NCI-H460 (cell line): ENCODE results near the gene TFAP2D. TPM values are rescaled to one million over a fixed set of nuclear protein-coding genes. Genes with fewer than 3 reads are reported as not detected.

Experiments used
- DNase-seq: peaks from one replicate; pipeline ENCODE4 v3.0.0-alpha.2; 2016; ENCODE audit warnings: low read depth; ENCODE audit errors: extremely low read depth
- total RNA-seq: library from RNA; depleted of rRNA; stranded (reverse); fragments of >200 nt; shearing (Covaris generic); gene quantifications from 2 replicates; pipeline ENCODE4 v1.2.3, GENCODE V29; 2014; rRNA removed

The TFAP2D gene
- total RNA-seq, 1 experiment from 2014 or later = not detected

DNA sequence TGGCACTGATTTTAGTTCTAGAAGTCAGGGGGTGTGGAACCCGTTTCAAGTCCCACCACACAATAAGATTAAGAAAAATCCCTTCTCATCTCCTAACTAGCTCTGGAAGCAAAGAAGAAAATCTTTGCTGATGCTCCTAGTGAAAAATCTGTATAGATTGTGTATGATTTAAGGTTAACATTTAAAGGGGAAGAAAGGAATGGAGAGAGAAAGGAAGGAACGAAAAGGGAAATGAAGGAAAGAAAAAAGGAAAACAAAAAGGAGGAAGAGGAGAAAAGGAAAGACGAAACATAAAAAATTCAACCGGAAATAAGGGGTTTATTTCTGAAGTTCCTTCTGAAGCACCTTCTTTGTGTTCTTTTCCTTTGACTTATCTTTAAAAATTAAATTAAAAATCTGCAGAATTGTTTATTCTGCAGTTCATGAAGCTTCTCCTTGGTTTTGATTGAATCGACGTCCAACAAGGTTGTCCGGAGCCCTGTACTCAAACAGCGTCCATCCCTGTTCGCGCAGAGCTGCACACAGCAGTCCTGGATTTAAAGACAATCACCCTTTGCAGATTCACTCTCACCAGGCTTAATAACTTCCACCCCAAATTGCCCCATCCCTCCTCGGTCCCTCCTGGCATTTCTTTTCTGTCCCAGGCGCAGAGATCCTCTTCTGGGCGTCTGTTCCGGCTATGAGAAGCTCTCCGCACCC, 103.8 kb downstream of the TFAP2D start:
- DNase-seq = no peak

DNA sequence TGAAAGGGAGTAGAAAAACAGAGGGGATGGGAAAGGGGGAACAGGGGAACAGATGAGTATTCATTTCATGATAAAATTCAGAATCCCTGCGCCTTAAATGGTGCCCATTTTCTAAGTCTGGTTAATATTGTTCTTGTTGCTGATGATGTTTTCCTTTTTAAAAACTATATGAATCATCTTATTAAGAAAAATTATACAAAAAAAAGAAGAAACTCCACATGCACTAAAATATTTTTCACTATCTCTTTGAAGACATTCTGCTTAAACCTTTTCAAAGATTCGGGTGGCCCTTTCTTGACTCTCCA, 104.3 kb downstream of the TFAP2D start:
- no peak for DNase-seq

DNA sequence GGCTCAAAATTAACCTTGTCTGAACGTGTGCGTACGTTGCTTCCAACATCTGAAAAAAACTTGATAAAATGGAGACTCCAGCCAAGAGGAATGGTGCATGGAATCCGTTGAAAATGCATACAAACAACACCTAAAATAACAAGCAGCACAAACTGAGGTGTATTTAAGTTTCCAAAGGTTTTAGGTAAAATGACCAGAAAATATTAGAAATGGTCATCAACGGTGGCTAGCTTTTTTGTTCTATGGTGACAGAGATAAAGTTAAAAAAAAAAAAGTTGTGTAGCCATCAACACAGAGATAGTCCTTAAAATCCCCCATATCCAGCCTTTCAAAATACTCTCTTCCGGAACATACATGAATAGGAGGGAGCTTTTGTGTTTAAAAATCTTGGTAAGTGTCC, 104.7 kb downstream of the TFAP2D start:
- no peak for DNase-seq

DNA sequence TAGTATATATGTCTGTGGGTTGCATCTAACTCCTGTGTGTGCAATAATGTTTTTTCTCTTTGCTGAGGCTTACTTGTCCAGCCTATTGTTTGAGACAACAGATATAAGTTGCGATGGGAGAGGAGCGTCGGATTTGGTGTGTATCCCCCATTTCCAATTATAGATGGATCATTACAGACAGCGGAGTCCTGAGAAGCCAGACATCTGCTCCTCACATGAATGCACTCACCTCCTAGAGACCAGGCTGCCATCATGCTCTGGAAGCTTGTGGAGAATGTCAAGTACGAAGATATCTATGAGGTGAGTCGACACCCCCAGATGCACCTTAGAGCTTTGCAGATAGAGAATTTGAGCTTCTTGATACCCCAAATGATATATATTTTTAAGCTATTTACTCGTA, 105.3 kb downstream of the TFAP2D start, which contains the start of gene TFAP2B:
Gene TFAP2B (plus strand): TSS at position 199 of the 400 bp plus-strand sequence. CDS start 21 bp downstream, at position 220.
- no peak for DNase-seq

DNA sequence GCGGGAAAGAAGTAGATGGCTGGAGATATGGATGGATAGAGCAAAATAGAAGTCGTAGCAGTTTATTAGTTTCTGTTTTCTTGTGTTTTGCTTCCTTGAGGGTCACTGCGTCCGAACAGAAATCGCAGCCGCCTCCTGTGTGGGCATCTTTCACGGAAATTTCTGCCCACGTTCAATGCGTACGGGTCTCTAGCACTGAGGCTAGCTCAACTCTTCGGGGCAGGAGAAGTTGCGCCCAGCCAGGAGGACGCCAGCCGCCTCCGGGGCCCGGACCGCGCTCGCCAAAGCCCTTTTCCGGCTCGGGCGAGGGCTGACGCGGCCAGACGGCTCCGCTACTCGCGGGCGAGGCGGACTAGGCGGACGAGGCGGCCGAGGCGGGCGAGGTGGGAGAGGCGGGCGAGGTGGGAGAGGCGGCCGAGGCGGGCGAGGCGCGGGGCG, 106.2 kb downstream of the TFAP2D start:
- DNase-seq = no peak

DNA sequence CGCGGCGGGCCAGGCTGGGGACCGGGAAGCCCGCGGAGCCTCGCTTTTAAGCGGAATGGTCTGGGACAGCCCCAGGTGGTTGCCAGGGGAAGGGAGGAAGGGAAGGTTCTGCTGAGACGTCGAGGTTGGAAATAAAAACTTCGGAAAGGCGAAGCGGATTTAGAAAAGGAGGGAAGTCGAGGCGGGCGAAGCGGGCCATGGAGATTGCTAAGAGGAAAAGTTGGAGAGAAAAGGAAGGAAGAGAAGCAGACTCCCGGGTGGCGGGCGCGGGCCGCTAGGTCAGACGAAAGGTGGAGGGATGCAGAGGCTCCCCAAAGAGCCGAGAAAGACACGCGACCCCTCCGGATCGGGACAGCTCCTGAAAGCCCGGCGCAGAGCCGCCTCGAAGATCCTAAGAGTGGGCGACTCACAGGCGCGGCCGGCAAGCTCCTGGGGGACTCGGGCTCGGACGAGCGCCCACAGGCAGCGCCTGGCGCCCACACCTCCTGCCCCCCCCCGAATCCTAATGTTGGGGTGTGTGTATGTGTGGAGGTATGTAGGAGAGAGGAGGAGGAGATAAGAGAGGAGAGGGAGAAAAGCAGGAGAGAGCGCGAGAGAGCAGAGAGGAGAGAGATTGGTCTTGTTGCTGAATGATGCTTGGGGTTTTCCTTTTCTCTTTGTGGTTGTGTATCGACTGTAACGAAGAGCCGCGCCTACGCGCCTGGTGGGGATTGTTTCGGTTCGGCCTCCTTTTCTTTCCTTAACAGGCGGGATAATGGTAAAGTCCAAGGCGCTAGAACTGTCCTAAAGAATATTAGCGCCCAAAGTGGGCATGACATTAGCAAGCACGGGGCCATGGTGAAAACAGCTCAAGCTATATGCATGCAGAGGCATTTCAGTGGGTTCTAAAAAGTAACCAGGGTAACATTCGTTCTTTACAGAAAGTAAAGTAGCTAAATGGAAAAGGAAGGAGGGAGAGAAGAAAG, 106.9 kb downstream of the TFAP2D start:
- DNase-seq = no peak

DNA sequence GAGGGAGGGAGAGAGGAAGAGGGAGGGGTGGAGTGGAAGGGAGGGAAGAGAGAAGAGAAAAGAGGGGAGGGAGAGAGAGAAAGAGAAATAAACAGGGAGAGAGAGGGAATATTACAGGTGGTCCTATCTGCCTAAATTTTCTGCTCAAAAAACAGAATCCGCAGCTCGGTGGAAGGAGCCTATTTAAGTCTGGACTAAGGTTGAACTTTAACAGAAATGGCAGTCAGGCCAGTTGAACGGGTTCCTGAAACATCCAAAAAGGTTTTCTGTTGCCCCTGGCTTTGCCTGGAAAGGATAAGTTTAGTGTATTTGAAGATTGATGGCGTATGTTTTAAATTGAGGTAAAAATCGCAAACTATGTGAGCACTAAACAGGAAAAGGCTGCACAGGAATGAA, 107.5 kb downstream of the TFAP2D start:
- DNase-seq = no peak

DNA sequence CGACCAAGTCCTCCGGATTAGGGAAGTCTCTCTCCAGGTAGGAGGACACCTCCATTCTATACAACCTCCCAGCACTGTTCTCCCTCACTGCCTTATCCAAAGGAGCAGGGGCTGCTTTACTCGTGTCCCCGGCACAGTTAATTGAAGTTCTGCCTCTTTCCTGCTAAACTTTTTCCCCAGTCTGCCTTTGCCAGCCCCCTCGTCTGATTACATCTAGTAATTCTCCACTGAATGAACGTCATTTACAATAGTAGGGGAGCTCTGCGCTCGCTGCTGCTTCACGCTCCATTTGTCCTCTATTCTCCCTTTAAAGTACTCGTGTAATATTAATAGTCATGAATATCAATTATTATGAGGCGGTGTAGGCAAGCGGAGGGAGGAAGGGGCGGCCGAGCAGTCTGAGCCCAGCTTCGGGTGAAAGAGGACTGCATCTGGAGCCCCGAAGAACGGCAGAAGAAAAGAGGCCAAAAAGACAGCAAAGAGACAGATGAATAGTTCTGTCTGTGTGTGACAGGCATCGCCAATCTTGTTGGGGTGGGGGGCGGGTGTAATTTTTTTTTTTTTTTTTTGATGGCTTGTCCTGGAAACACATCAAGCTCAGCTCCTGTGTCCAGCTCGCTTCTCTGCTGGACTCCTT, 108.2 kb downstream of the TFAP2D start:
- no peak for DNase-seq

DNA sequence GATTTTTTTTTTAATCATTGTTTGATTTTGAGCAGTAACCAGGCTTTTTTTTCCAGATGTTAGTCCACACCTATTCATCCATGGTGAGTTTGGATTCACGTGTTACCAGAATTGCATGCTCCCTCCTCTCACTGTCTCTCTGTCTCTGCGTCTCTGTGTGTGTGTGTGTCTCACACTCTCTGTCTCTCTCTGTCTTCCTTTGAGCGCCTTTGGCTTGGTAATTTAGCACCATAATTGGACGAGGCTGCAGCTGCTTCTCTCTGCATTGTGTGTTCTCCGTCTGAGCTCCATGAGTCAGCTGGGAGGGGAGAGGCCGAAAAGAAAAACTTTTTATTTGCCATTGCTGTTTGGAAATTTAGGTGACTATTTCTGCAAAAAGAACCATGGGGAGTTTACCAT, 108.8 kb downstream of the TFAP2D start:
- DNase-seq = no peak

Other genes starting within 250 kb of the TFAP2D start
- gene TFAP2B, start 105.3 kb downstream of the TFAP2D start, total RNA-seq = not detected in 2 replicates